Astrocyte (in vitro differentiated cells and primary cell): ENCODE data around the gene BPIFB3.

Experiments
- EZH2 ChIP-seq: IDR thresholded peaks from 2 replicates; pipeline ENCODE4 v1.6.1; 2012; ENCODE audit warnings: mild to moderate bottlenecking, low read length, inconsistent platforms; ENCODE audit not compliant: insufficient read depth
- TF ChIP-seq, protein P1 (sequence below): IDR thresholded peaks from 2 replicates; pipeline ENCODE4 v1.5.1; 2011; ENCODE audit warnings: low read depth, mild to moderate bottlenecking, inconsistent platforms, low read length, moderate library complexity; ENCODE audit not compliant: insufficient read depth

DNA sequence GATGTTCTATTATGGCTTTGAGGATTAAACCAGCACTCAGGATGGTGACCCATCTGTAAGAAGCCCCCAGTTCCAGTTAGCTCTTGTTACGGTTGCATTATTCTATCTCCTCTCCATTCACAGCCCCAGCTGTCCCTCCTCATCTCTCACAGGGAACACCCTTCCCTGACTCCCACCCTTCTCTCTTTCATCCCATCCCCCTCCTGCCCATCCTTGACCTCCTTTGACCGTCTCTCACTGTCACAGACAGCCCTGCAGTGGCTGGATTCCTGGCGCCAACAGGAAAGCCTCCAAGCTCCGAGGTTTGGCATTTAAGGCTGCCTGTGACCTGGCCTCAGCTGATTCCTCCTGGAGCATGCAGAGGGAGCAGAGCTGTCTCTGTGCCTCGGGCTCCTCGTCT is 21.6 kb downstream of the BPIFB3 start:
- TF ChIP-seq, protein P1, sequence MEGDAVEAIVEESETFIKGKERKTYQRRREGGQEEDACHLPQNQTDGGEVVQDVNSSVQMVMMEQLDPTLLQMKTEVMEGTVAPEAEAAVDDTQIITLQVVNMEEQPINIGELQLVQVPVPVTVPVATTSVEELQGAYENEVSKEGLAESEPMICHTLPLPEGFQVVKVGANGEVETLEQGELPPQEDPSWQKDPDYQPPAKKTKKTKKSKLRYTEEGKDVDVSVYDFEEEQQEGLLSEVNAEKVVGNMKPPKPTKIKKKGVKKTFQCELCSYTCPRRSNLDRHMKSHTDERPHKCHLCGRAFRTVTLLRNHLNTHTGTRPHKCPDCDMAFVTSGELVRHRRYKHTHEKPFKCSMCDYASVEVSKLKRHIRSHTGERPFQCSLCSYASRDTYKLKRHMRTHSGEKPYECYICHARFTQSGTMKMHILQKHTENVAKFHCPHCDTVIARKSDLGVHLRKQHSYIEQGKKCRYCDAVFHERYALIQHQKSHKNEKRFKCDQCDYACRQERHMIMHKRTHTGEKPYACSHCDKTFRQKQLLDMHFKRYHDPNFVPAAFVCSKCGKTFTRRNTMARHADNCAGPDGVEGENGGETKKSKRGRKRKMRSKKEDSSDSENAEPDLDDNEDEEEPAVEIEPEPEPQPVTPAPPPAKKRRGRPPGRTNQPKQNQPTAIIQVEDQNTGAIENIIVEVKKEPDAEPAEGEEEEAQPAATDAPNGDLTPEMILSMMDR: no peak
- no peak for TF ChIP-seq EZH2
